Heart left ventricle (tissue), 16 donors: ENCODE measurements around the gene CAMKMT. TPM values are rescaled to one million over a fixed set of nuclear protein-coding genes. Genes with fewer than 3 reads are reported as not detected.

Experiments used
- ATAC-seq, 4 donors: fragments of 200-7000 bp; cut with Tn5 transposase; one replicate each; pipeline ENCODE4 v1.9.1; 2020 to 2022; ENCODE audit warnings: moderate library complexity in 4 of 4, mild to moderate bottlenecking in 3 of 4, moderate number of reproducible peaks in 1 of 4
- DNase-seq, 5 donors: peaks; one replicate each; pipeline ENCODE4 v3.0.0-alpha.2; 2020
- H3K27ac ChIP-seq, 12 donors: fragments of 200-600 bp; sonication (generic) in 4 of 12; one replicate each; pipeline versions ENCODE4 v1.5.0 to v1.8.0; 2016 to 2022; ENCODE audit warnings: mild to moderate bottlenecking in 2 of 12
- H3K27me3 ChIP-seq, 9 donors: fragments of 200-600 bp; sonication (generic) in 2 of 9; one replicate each; pipeline versions ENCODE4 v1.5.1 to v1.8.0; 2016 to 2022; ENCODE audit warnings: mild to moderate bottlenecking in 3 of 9
- H3K36me3 ChIP-seq, 9 donors: fragments of 200-600 bp; sonication (generic) in 2 of 9; one replicate each; pipeline versions ENCODE4 v1.5.0 to v1.8.0; 2018 to 2022; ENCODE audit warnings: mild to moderate bottlenecking in 2 of 9
- H3K4me1 ChIP-seq, 12 donors: fragments of 200-600 bp; sonication (generic) in 4 of 12; one replicate each; pipeline versions ENCODE4 v1.5.0 to v1.8.0; 2016 to 2022; ENCODE audit warnings: mild to moderate bottlenecking in 3 of 12
- H3K4me3 ChIP-seq, 12 donors: fragments of 200-600 bp; sonication (generic) in 4 of 12; one replicate each; pipeline versions ENCODE4 v1.5.0 to v1.8.0; 2017 to 2022; ENCODE audit warnings: mild to moderate bottlenecking in 9 of 12, moderate library complexity in 4 of 12
- H3K9me3 ChIP-seq, 12 donors: fragments of 200-600 bp; sonication (generic) in 4 of 12; one replicate each; pipeline versions ENCODE4 v1.5.0 to v1.8.0; 2016 to 2022; ENCODE audit warnings: mild to moderate bottlenecking in 1 of 12
- POLR2A ChIP-seq, 2 donors: fragments of 450-650 bp; IDR thresholded peaks; one replicate each; pipeline ENCODE4 v1.6.1; 2017; ENCODE audit warnings: antibody characterized with exemption in 2 of 2, mild to moderate bottlenecking in 2 of 2, moderate library complexity in 2 of 2
- whole genome bisulfite sequencing, 4 donors: extraction: QIAGEN DNeasy Blood & Tissue Kit in 2 of 4; methylation state at CpG; one replicate each; pipeline versions ENCODE4 v1.1.5 to v1.1.7; 2013 to 2018; 5-methylcytosine and 5-hydroxymethylcytosine counted together
- intact Hi-C, 10 donors: fragments of 100-400 bp; cut with DNase I; formaldehyde crosslinking; loops; one replicate each; pipeline versions ENCODE4 v1.11.1 to v1.14.2; 2022
- polyA plus RNA-seq, 2 donors: library from polyadenylated mRNA; stranded (reverse); fragments of 200-250 nt; gene quantifications; one replicate each; pipeline ENCODE4 v1.2.3, GENCODE V29; 2013
- total RNA-seq, 9 donors: library from RNA; depleted of rRNA in 2 of 9; stranded (reverse); fragments of >200 nt in 2 of 9; fragmentation: NEBNext Ultra II Directional in 3 of 9; extraction: Animal tissue kit (Norgen Biotek cat#: 25700) in 3 of 9; gene quantifications; one replicate each; pipeline versions ENCODE4 v1.1.0 to v1.2.4, GENCODE V29; 2016 to 2023
- TF ChIP-seq, protein P1 (sequence below), 12 donors: fragments of 200-600 bp; sonication (generic) in 4 of 12; IDR thresholded peaks; one replicate each; pipeline versions ENCODE4 v1.5.0 to v1.8.0; 2018 to 2022; ENCODE audit warnings: antibody characterized with exemption in 12 of 12, mild to moderate bottlenecking in 5 of 12
- donor health status: ischemic (EF 13 %, LVEDD 7.1; RV severe dilation, severe dysfunction).
- donor health status: healthy with polysubstance abuse.
- donor health status: DM: no; HTN: yes; CAD: no.
- donor health status: DM: no; HTN: no; CAD: no.
- donor health status: ischemic (EF 25% LVEDD 6.9; RV normal size, moderate dysfunction).
- donor health status: ischemic (EF 25% LVEDD 5.7; RV mildly dilated, moderate dysfunction).
- donor health status: healthy.
- donor health status: DM: yes; HTN: yes; CAD: no.
- donor health status: ischemic (EF 35%, LVEDD 5.7; RV mildly dilated, moderate dysfunction).
- donor health status: nonischemic (EF 11% LVEDD 7.7; RV severe dilation, severe dysfunction).
- donor health status: DM: yes; HTN: yes; CAD: no.
- donor health status: PGD.
- donor health status: ischemic (EF 29% LVEDD 5.4; RV normal size, mild dysfunction).
- donor health status: nonischemic (EF 23%, LVEDD 6.1; RV moderate dilation, normal function).

CAMKMT gene
- total and polyA plus RNA-seq, 11 donors = 2.5 to 10.1 (median 4.4) TPM

DNA sequence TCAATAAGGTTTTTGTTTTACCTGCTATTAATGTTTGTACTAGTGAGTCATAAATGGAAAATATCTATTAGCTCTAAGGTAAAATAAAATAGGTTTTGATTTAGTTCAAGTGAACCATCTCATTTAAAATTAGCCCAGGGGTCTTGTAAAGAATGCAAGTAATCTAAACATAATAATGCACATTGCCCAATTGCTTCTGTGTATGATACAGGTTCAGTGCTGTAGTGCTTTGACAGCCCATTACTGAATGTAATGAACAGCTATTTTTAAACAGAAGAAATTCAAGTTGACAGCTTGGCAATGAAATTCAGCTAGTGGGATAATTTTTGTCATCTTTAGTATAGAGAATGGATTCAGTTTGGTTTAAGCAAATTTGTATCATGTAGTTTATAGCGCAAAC, 91.5 kb downstream of the CAMKMT start:
- Histone ChIP-seq H3K4me3 (no peak overlapping the region), H3K27me3 (no peaks in the 10 kb centered on the region), H3K27ac (no peak overlapping the region), H3K36me3 (no peaks in the 10 kb centered on the region), H3K4me1 (peaks cover 0 to 4% (median 0%) of the 10 kb centered on the region in 12 donors), H3K9me3 (no peaks in the 10 kb centered on the region)
- intact Hi-C loops = no loop called here
- DNase-seq = no peak
- TF ChIP-seq, protein P1, sequence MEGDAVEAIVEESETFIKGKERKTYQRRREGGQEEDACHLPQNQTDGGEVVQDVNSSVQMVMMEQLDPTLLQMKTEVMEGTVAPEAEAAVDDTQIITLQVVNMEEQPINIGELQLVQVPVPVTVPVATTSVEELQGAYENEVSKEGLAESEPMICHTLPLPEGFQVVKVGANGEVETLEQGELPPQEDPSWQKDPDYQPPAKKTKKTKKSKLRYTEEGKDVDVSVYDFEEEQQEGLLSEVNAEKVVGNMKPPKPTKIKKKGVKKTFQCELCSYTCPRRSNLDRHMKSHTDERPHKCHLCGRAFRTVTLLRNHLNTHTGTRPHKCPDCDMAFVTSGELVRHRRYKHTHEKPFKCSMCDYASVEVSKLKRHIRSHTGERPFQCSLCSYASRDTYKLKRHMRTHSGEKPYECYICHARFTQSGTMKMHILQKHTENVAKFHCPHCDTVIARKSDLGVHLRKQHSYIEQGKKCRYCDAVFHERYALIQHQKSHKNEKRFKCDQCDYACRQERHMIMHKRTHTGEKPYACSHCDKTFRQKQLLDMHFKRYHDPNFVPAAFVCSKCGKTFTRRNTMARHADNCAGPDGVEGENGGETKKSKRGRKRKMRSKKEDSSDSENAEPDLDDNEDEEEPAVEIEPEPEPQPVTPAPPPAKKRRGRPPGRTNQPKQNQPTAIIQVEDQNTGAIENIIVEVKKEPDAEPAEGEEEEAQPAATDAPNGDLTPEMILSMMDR (IDR thresholded peaks at IDR 0.05) = no peak
- no peak for TF ChIP-seq POLR2A (IDR thresholded peaks at IDR 0.05)
- ATAC-seq = no peak
- 97 to 100% (median 99%) methylated on average over 1 of the region's 1 CpG for WGBS, 4 donors

DNA sequence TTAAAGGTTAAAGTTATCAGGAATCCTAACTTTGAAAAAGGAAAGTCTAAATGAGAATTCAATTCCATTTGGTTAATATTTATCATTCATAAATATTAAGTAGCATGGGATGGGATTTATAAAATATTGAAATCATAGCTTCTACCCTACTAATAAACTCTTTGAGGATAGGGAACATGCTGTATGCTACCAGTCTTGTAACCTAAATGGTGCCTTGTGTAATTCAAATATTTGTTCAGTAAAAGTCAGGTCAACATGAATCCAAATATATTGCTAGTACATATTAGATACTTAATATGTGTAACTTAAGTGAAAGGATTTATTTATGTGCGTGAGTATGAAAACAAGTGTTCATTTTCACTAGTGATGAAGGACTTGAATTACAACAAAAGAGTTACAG, 94.1 kb downstream of the CAMKMT start:
- 95 to 99% (median 96%) methylated on average over 1 of the region's 1 CpG for WGBS, 4 donors
- no peaks in the 10 kb centered on the region for H3K36me3 ChIP-seq
- H3K27ac ChIP-seq = no peak overlapping the region
- H3K4me1 ChIP-seq = no peaks in the 10 kb centered on the region
- no peak overlapping the region for H3K4me3 ChIP-seq
- ATAC-seq (no peak), DNase-seq (no peak)
- intact Hi-C loops = no loop called here
- H3K9me3 ChIP-seq = no peaks in the 10 kb centered on the region
- no peaks in the 10 kb centered on the region for H3K27me3 ChIP-seq
- no peak for TF ChIP-seq POLR2A (IDR thresholded peaks at IDR 0.05)
- TF ChIP-seq, protein P1 (IDR thresholded peaks at IDR 0.05) = no peak

DNA sequence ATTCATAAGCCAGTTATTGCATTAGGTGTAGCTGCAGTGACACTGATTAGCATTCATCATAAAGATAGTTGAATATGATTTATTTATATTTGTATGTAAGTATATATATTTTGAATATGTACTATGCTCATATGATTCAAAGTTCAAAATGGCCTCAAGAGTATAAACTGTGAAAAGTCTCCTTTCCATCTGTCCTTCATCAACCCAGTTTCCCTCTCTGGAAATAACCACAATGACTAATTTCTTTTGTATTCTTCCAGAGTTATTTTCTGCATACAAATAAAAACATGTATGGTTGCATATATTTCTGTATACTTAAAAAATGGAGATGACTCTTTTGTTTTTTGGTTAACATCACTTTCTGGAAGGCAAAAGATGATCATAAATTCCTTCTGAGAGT, 95.2 kb downstream of the CAMKMT start:
- no peak overlapping the region for H3K27ac ChIP-seq
- DNase-seq = no peak
- no peak overlapping the region for H3K4me3 ChIP-seq
- ATAC-seq = no peak
- TF ChIP-seq, protein P1 (IDR thresholded peaks at IDR 0.05) = no peak
- no peak for TF ChIP-seq POLR2A (IDR thresholded peaks at IDR 0.05)
- H3K36me3 ChIP-seq = no peaks in the 10 kb centered on the region
- H3K9me3 ChIP-seq = no peaks in the 10 kb centered on the region
- intact Hi-C loops = no loop called here
- no peaks in the 10 kb centered on the region for H3K4me1 ChIP-seq
- H3K27me3 ChIP-seq = no peaks in the 10 kb centered on the region

DNA sequence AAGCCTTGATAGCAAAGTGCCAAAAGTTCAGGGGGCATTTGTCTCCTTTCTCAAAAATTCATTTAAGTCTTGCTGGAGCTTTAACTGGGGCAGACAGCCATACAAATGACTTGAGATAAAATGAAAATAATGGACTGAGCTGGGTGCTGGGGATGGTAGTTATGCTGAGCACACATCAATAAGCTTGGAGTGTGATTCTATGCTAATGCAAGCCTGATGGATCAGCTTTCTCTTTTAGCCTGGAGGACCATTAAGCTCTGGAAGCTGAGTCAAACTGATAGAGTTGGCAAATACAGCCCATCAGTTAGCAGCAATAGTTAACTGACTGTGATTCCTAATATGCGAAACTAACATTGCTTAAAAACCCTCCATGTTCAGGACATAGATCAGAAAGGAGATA, 98.0 kb downstream of the CAMKMT start:
- WGBS, 4 donors = 85 to 96% (median 92%) methylated on average over 1 of the region's 1 CpG

More for the DNA sequence above, 98.0 kb downstream of the CAMKMT start:
- H3K27ac ChIP-seq = no peak overlapping the region
- no peak for ATAC-seq
- H3K36me3 ChIP-seq = no peaks in the 10 kb centered on the region
- H3K4me3 ChIP-seq = no peak overlapping the region
- intact Hi-C loops = no loop called here
- TF ChIP-seq, protein P1 (IDR thresholded peaks at IDR 0.05) = no peak
- TF ChIP-seq POLR2A (IDR thresholded peaks at IDR 0.05) = no peak
- peaks cover 0 to 6% (median 0%) of the 10 kb centered on the region in 12 donors for H3K4me1 ChIP-seq
- H3K27me3 ChIP-seq = no peaks in the 10 kb centered on the region
- peaks cover 0 to 14% (median 6%) of the 10 kb centered on the region in 12 donors for H3K9me3 ChIP-seq
- no peak for DNase-seq
